ENCODE data around the gene INPP5A.

INPP5A gene

DNA sequence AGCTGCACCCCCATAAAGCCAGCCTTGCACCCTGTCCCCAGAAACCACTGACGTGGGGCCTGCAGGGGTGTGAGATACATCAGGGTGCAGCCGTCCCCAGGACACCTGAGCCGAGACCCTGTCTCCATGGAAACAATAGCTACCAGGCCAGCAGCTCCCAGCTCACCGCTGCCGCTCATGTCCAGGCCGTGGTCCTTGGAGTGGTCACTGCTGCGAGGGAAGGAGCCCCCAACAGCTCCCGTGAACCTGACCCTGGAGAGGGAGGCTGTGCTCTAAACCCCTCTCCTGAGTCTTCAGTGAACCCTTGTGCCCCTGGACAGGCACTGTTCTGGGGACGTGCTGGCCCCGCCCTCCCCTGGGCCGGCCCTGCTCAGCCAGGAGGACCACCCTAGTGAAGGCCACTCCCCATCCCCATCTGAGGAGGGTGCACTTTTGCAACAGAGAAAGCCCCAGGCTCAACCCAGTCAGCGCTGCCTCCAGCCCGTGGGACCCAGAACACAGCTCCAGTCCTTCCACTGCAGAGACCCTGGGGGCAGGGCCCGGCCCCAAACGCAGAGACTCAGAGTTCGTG is 19.6 kb upstream of the INPP5A start:
- no peak for TF ChIP-seq CSRNP3 (CRISPR knock-in tag; IDR thresholded peaks at IDR 0.05)
- TF ChIP-seq CSDC2 (CRISPR knock-in tag; IDR thresholded peaks at IDR 0.05), result no peak
- TF ChIP-seq TSHZ2 (CRISPR knock-in tag; IDR thresholded peaks at IDR 0.05), result no peak
- no peak for TF ChIP-seq ZNF8 (CRISPR knock-in tag; IDR thresholded peaks at IDR 0.05)
- TF ChIP-seq TOX (CRISPR knock-in tag; IDR thresholded peaks at IDR 0.05; ENCODE audit: borderline replicate concordance), result no peak
- no peak for TF ChIP-seq ESRRG (CRISPR knock-in tag; IDR thresholded peaks at IDR 0.05)
- no peak for TF ChIP-seq TCF4 (CRISPR knock-in tag; IDR thresholded peaks at IDR 0.05; ENCODE audit: borderline replicate concordance)
- no peak for TF ChIP-seq SNAI2 (CRISPR knock-in tag; IDR thresholded peaks at IDR 0.05)
- TF ChIP-seq RARB (CRISPR knock-in tag; IDR thresholded peaks at IDR 0.05), result no peak
- no peak for TF ChIP-seq ZFP3 (CRISPR knock-in tag; IDR thresholded peaks at IDR 0.05)
- TF ChIP-seq BACH2 (CRISPR knock-in tag; IDR thresholded peaks at IDR 0.05; ENCODE audit: borderline replicate concordance), result no peak
- TF ChIP-seq, protein P1, sequence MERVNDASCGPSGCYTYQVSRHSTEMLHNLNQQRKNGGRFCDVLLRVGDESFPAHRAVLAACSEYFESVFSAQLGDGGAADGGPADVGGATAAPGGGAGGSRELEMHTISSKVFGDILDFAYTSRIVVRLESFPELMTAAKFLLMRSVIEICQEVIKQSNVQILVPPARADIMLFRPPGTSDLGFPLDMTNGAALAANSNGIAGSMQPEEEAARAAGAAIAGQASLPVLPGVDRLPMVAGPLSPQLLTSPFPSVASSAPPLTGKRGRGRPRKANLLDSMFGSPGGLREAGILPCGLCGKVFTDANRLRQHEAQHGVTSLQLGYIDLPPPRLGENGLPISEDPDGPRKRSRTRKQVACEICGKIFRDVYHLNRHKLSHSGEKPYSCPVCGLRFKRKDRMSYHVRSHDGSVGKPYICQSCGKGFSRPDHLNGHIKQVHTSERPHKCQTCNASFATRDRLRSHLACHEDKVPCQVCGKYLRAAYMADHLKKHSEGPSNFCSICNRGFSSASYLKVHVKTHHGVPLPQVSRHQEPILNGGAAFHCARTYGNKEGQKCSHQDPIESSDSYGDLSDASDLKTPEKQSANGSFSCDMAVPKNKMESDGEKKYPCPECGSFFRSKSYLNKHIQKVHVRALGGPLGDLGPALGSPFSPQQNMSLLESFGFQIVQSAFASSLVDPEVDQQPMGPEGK (CRISPR knock-in tag; IDR thresholded peaks at IDR 0.05; ENCODE audit: borderline replicate concordance), result no peak
- TF ChIP-seq ZC3H10 (CRISPR knock-in tag; IDR thresholded peaks at IDR 0.05), result no peak
- no peak for TF ChIP-seq ISL1 (CRISPR knock-in tag; IDR thresholded peaks at IDR 0.05)
- no peak for ATAC-seq

- no peak for ATAC-seq
These were observed 18.8 kb upstream of the INPP5A start for GRCh38 chr10:132518572-132519381.

More at GRCh38 chr10:132518572-132519381, 18.8 kb upstream of the INPP5A start:
- TF ChIP-seq ISL1 (CRISPR knock-in tag; IDR thresholded peaks at IDR 0.05) (no peak), TCF4 (CRISPR knock-in tag; IDR thresholded peaks at IDR 0.05; ENCODE audit: borderline replicate concordance) (no peak), CSRNP3 (CRISPR knock-in tag; IDR thresholded peaks at IDR 0.05) (no peak), TOX (CRISPR knock-in tag; IDR thresholded peaks at IDR 0.05; ENCODE audit: borderline replicate concordance) (no peak), CSDC2 (CRISPR knock-in tag; IDR thresholded peaks at IDR 0.05) (no peak), ZC3H10 (CRISPR knock-in tag; IDR thresholded peaks at IDR 0.05) (no peak), ZFP3 (CRISPR knock-in tag; IDR thresholded peaks at IDR 0.05) (no peak), OSR1 (CRISPR knock-in tag; IDR thresholded peaks at IDR 0.05) (no peak), RARB (CRISPR knock-in tag; IDR thresholded peaks at IDR 0.05) (no peak), ZFP30 (CRISPR knock-in tag; IDR thresholded peaks at IDR 0.05) (no peak), GLIS3 (CRISPR knock-in tag; IDR thresholded peaks at IDR 0.05) (no peak), ESRRG (CRISPR knock-in tag; IDR thresholded peaks at IDR 0.05) (no peak), TSHZ2 (CRISPR knock-in tag; IDR thresholded peaks at IDR 0.05) (no peak), SNAI2 (CRISPR knock-in tag; IDR thresholded peaks at IDR 0.05) (no peak)
- TF ChIP-seq, protein P1 (CRISPR knock-in tag; IDR thresholded peaks at IDR 0.05; ENCODE audit: borderline replicate concordance), result no peak

Measured in SK-N-SH treated with all-trans-retinoic acid at 6 μM for 48 hours (cell line).